Stimulated activated CD4-positive, alpha-beta T cell treated with anti-CD3 and anti-CD28 coated beads, Interleukin-1b, Interleukin-23, amount 100 ng/mL, for 1 hour (primary cell): ENCODE results near the gene EGFL8.

Experiments
- DNase-seq, 2 donors: peaks; one replicate each; pipeline ENCODE4 v3.0.0-alpha.2; 2020; ENCODE audit warnings: low read depth in 2 of 2

Gene EGFL8

GRCh38 chr6:32167761-32168262 lies 3.4 kb downstream of the EGFL8 start:
- no peak for DNase-seq

- no peak for DNase-seq
Measured at GRCh38 chr6:32168350-32168749, 4.0 kb downstream of the EGFL8 start.

- DNase-seq = no peak
Measured at GRCh38 chr6:32168807-32169591, 4.6 kb downstream of the EGFL8 start.

- DNase-seq = no peak
Measured at GRCh38 chr6:32170294-32170693, 5.9 kb downstream of the EGFL8 start.

GRCh38 chr6:32171234-32171633 lies 6.8 kb downstream of the EGFL8 start:
- no peak for DNase-seq

- DNase-seq = no peak
Measured at GRCh38 chr6:32173051-32173727, 8.8 kb downstream of the EGFL8 start.

- DNase-seq = no peak
Measured at GRCh38 chr6:32174416-32174815, 10.0 kb downstream of the EGFL8 start.

- DNase-seq = no peak
Measured at GRCh38 chr6:32175322-32175710, 10.9 kb downstream of the EGFL8 start.

GRCh38 chr6:32175711-32176475 lies 11.5 kb downstream of the EGFL8 start, which contains the start of gene AGPAT1:
Gene AGPAT1 (minus strand): TSS chr6:32176084. CDS start chr6:32171496, 4,588 bp downstream.
- peak; percentile 90 to 98 for DNase-seq

GRCh38 chr6:32176476-32177182 lies 12.2 kb downstream of the EGFL8 start:
- DNase-seq = no peak

GRCh38 chr6:32177183-32177787 lies 12.9 kb downstream of the EGFL8 start:
- no peak for DNase-seq

- peak; percentile 70 to 89 for DNase-seq
Measured at GRCh38 chr6:32177788-32178546, 13.6 kb downstream of the EGFL8 start, which contains the start of gene RNF5. Gene RNF5 (plus strand): TSS chr6:32178405. CDS start chr6:32178512, 107 bp downstream.

GRCh38 chr6:32178547-32179440 lies 14.4 kb downstream of the EGFL8 start:
- DNase-seq = no peak

GRCh38 chr6:32179766-32180405 lies 15.5 kb downstream of the EGFL8 start:
- DNase-seq = no peak

- no peak for DNase-seq
Measured at GRCh38 chr6:32181148-32181702, 16.8 kb downstream of the EGFL8 start.

GRCh38 chr6:32181915-32182529 lies 17.6 kb downstream of the EGFL8 start:
- no peak for DNase-seq

- no peak for DNase-seq
Measured at GRCh38 chr6:32182555-32182981, 18.2 kb downstream of the EGFL8 start.

- no peak for DNase-seq
Measured at GRCh38 chr6:32183030-32183429, 18.6 kb downstream of the EGFL8 start.
